H9 (cell line): ENCODE measurements around the gene SPOCK3. TPM values are rescaled to one million over a fixed set of nuclear protein-coding genes. Genes with fewer than 3 reads are reported as not detected.
"Not testable (repeated sequence)": the region's sequence is repeated elsewhere in the genome, so short reads cannot be mapped to it uniquely, and the experiment has no call there.

Experiments
- DNase-seq: peaks from one replicate; pipeline ENCODE4 v3.0.0-alpha.2; 2017
- H2AFZ ChIP-seq: one replicate; pipeline ENCODE4 v1.6.1; 2013; ENCODE audit warnings: mild to moderate bottlenecking, low read length, control low read depth, moderate library complexity
- H2AK5ac ChIP-seq: 2 replicates; pipeline ENCODE4 v1.6.1; 2013; ENCODE audit warnings: low read length, control low read depth, mixed read lengths; ENCODE audit not compliant: insufficient read length
- H2BK120ac ChIP-seq: one replicate; pipeline ENCODE4 v1.6.1; 2013; ENCODE audit warnings: low read depth, mild to moderate bottlenecking, low read length, control low read depth, inconsistent platforms; ENCODE audit not compliant: poor library complexity, severe bottlenecking
- H2BK12ac ChIP-seq: 2 replicates; pipeline ENCODE4 v1.6.1; 2013; ENCODE audit warnings: low read length, control low read depth, mixed read lengths, low read depth; ENCODE audit not compliant: insufficient read length
- H2BK15ac ChIP-seq: 2 replicates; pipeline ENCODE4 v1.6.1; 2013; ENCODE audit warnings: low read depth, low read length, control low read depth
- H2BK20ac ChIP-seq: one replicate; pipeline ENCODE4 v1.6.1; 2013; ENCODE audit warnings: low read depth, mild to moderate bottlenecking, low read length, control low read depth, inconsistent platforms; ENCODE audit not compliant: poor library complexity, severe bottlenecking
- H2BK5ac ChIP-seq: 2 replicates; pipeline ENCODE4 v1.6.1; 2013; ENCODE audit warnings: low read length, control low read depth, mixed read lengths; ENCODE audit not compliant: insufficient read length
- H3K14ac ChIP-seq: 2 replicates; pipeline ENCODE4 v1.6.1; 2013; ENCODE audit warnings: low read length, control low read depth; ENCODE audit not compliant: insufficient read depth
- H3K18ac ChIP-seq: 2 replicates; pipeline ENCODE4 v1.6.1; 2013; ENCODE audit warnings: low read depth, mild to moderate bottlenecking, mixed read lengths, low read length, control low read depth; ENCODE audit not compliant: insufficient read length
- H3K23ac ChIP-seq: 2 replicates; pipeline ENCODE4 v1.6.1; 2013; ENCODE audit warnings: low read length, control low read depth, mixed read lengths, low read depth; ENCODE audit not compliant: insufficient read length
- H3K23me2 ChIP-seq: 2 replicates; pipeline ENCODE4 v1.6.1; 2013; ENCODE audit warnings: low read depth, mild to moderate bottlenecking, mixed read lengths, low read length, control low read depth; ENCODE audit not compliant: insufficient read length, poor library complexity, severe bottlenecking
- H3K27ac ChIP-seq: 2 replicates; pipeline ENCODE4 v1.5.1; 2013; ENCODE audit warnings: low read length, control low read depth, mixed read lengths, low read depth; ENCODE audit not compliant: insufficient read length
- H3K27me3 ChIP-seq: 2 replicates; pipeline ENCODE4 v1.6.1; 2013; ENCODE audit warnings: low read length, control low read depth, inconsistent platforms; ENCODE audit not compliant: insufficient read depth
- H3K4ac ChIP-seq: 2 replicates; pipeline ENCODE4 v1.6.1; 2013; ENCODE audit warnings: low read depth, mild to moderate bottlenecking, control low read depth, inconsistent platforms, low read length, moderate library complexity
- H3K4me1 ChIP-seq: 2 replicates; pipeline ENCODE4 v1.6.1; 2013; ENCODE audit warnings: low read length, control low read depth, inconsistent platforms; ENCODE audit not compliant: insufficient read depth
- H3K4me2 ChIP-seq: 2 replicates; pipeline ENCODE4 v1.6.1; 2013; ENCODE audit warnings: low read length, control low read depth, mixed read lengths; ENCODE audit not compliant: insufficient read length, insufficient read depth
- H3K56ac ChIP-seq: 2 replicates; pipeline ENCODE4 v1.6.1; 2013; ENCODE audit warnings: low read depth, mild to moderate bottlenecking, mixed read lengths, low read length, control low read depth; ENCODE audit not compliant: insufficient read length
- H3K79me1 ChIP-seq: 2 replicates; pipeline ENCODE4 v1.6.1; 2013; ENCODE audit warnings: low read depth, mild to moderate bottlenecking, moderate library complexity, low read length, control low read depth, inconsistent platforms; ENCODE audit not compliant: insufficient read depth, poor library complexity, severe bottlenecking
- H3K79me2 ChIP-seq: 2 replicates; pipeline ENCODE4 v1.6.1; 2013; ENCODE audit warnings: low read length, control low read depth, inconsistent platforms; ENCODE audit not compliant: insufficient read depth
- H3K9ac ChIP-seq: 2 replicates; pipeline ENCODE4 v1.6.1; 2013; ENCODE audit warnings: low read length, control low read depth, mixed read lengths; ENCODE audit not compliant: insufficient read length; ENCODE audit errors: extremely low read depth
- H3K9me3 ChIP-seq: one replicate; pipeline ENCODE4 v1.6.1; 2013; ENCODE audit warnings: low read depth, low read length, inconsistent platforms; ENCODE audit not compliant: control insufficient read depth
- H3T11ph ChIP-seq: one replicate; pipeline ENCODE4 v1.6.1; 2013; ENCODE audit warnings: mild to moderate bottlenecking, low read length, control low read depth, inconsistent platforms
- H4K20me1 ChIP-seq: one replicate; pipeline ENCODE4 v1.6.1; 2013; ENCODE audit not compliant: control insufficient read depth, insufficient read length, insufficient read depth
- H4K5ac ChIP-seq: 2 replicates; pipeline ENCODE4 v1.6.1; 2013; ENCODE audit warnings: low read depth, mild to moderate bottlenecking, mixed read lengths, low read length, control low read depth; ENCODE audit not compliant: insufficient read length
- H4K8ac ChIP-seq: replicated peaks from 2 replicates; pipeline ENCODE4 v1.6.1; 2013; ENCODE audit warnings: low read length, control low read depth, mixed read lengths, low read depth; ENCODE audit not compliant: insufficient read length
- H4K91ac ChIP-seq: 2 replicates; pipeline ENCODE4 v1.6.1; 2013; ENCODE audit warnings: low read depth, mild to moderate bottlenecking, moderate library complexity, mixed read lengths, low read length, control low read depth; ENCODE audit not compliant: insufficient read length
- H3K27ac Mint-ChIP-seq, 3 experiments: 2 replicates in 2 of 3; 3 replicates in 1 of 3; pipeline ENCODE4 v1.8.0; 2020 to 2021; ENCODE audit warnings: mixed read lengths in 3 of 3, mild to moderate bottlenecking in 1 of 3, moderate library complexity in 1 of 3
- H3K27me3 Mint-ChIP-seq: 2 replicates; pipeline ENCODE4 v1.8.0; 2021; ENCODE audit warnings: low read depth, mild to moderate bottlenecking, moderate library complexity, mixed read lengths
- H3K36me3 Mint-ChIP-seq, 3 experiments: 2 replicates in 2 of 3; 3 replicates in 1 of 3; pipeline ENCODE4 v1.8.0; 2020 to 2021; ENCODE audit warnings: low read depth in 3 of 3, mixed read lengths in 3 of 3; ENCODE audit not compliant: insufficient read depth in 1 of 3
- H3K4me1 Mint-ChIP-seq, 2 experiments: 2 replicates each; pipeline ENCODE4 v1.8.0; 2020; ENCODE audit warnings: mixed read lengths in 2 of 2
- H3K4me3 Mint-ChIP-seq, 2 experiments: 2 replicates in 1 of 2; 3 replicates in 1 of 2; pipeline ENCODE4 v1.8.0; 2020 to 2021; ENCODE audit warnings: mild to moderate bottlenecking in 2 of 2, mixed read lengths in 2 of 2, moderate library complexity in 1 of 2
- H3K9me3 Mint-ChIP-seq, 2 experiments: 2 replicates in 1 of 2; 3 replicates in 1 of 2; pipeline ENCODE4 v1.8.0; 2020; ENCODE audit warnings: mild to moderate bottlenecking in 2 of 2, mixed read lengths in 2 of 2, moderate library complexity in 1 of 2
- CTCF ChIP-seq: fragments of 200-600 bp; sonication (generic); conservative IDR thresholded peaks from 3 replicates; pipeline ENCODE4 v1.8.0; 2021; ENCODE audit warnings: antibody characterized with exemption, mild to moderate bottlenecking
- WGBS: extraction: QIAGEN DNeasy Blood & Tissue Kit; methylation state at CpG from one replicate; pipeline ENCODE4 v1.1.7; 2013; ENCODE audit warnings: missing lambda C conversion rate, low lambda C conversion rate, mixed read lengths; ENCODE audit not compliant: insufficient read length; ENCODE audit errors: extremely low coverage; 5-methylcytosine and 5-hydroxymethylcytosine counted together
- total RNA-seq: library from RNA; stranded (reverse); gene quantifications from 2 replicates; pipeline ENCODE4 v1.2.1, GENCODE V29; 2021

Gene SPOCK3
- total RNA-seq, 1 experiment from 2014 or later = 0.28 TPM

GRCh38 chr4:166972071-166972470 lies 262.2 kb downstream of the SPOCK3 start:
- no peak overlapping the region for H2BK12ac ChIP-seq
- H3K4me1 Mint-ChIP-seq = no peaks in the 10 kb centered on the region
- TF ChIP-seq CTCF = no peak
- no peak overlapping the region for H3K27ac ChIP-seq
- H3K18ac ChIP-seq = no peak overlapping the region
- no peak overlapping the region for H3K23ac ChIP-seq
- no peaks in the 10 kb centered on the region for H3K4me1 ChIP-seq
- no peak overlapping the region for H3K56ac ChIP-seq
- H2BK120ac ChIP-seq = no peak overlapping the region
- H3K23me2 ChIP-seq = no peaks in the 10 kb centered on the region
- no peak overlapping the region for H3K4me3 Mint-ChIP-seq
- H3K4ac ChIP-seq = no peak overlapping the region
- H4K5ac ChIP-seq = no peak overlapping the region
- no peaks in the 10 kb centered on the region for H3K79me2 ChIP-seq
- H2BK15ac ChIP-seq = no peak overlapping the region
- no peaks in the 10 kb centered on the region for H3K27me3 Mint-ChIP-seq
- H3K9me3 ChIP-seq = peaks cover 19% of the 10 kb centered on the region
- no peak overlapping the region for H4K91ac ChIP-seq
- H2AK5ac ChIP-seq = no peak overlapping the region
- H4K8ac ChIP-seq = no peak overlapping the region
- no peak overlapping the region for H2BK20ac ChIP-seq
- no peak overlapping the region for H3K9ac ChIP-seq
- no peak overlapping the region for H3K14ac ChIP-seq
- no peak overlapping the region for H2AFZ ChIP-seq
- no CpG with 5 or more reads among the region's 2 CpGs for WGBS
- no peaks in the 10 kb centered on the region for H4K20me1 ChIP-seq
- no peak for DNase-seq
- H3K79me1 ChIP-seq = no peaks in the 10 kb centered on the region
- no peak overlapping the region for H3T11ph ChIP-seq
- no peak overlapping the region for H2BK5ac ChIP-seq
- peaks cover 8 to 23% (median 15%) of the 10 kb centered on the region in 3 experiments for H3K36me3 Mint-ChIP-seq
- H3K27ac Mint-ChIP-seq = no peak overlapping the region
- H3K27me3 ChIP-seq = no peaks in the 10 kb centered on the region
- H3K9me3 Mint-ChIP-seq = peaks cover 24 to 25% of the 10 kb centered on the region in 2 experiments
- H3K4me2 ChIP-seq = no peak overlapping the region

GRCh38 chr4:166968219-166968618 lies 266.1 kb downstream of the SPOCK3 start:
- not testable (repeated sequence) for H2BK12ac ChIP-seq, H3K56ac ChIP-seq, H2BK20ac ChIP-seq, H3K23ac ChIP-seq, H3K4me1 Mint-ChIP-seq, H4K20me1 ChIP-seq, H3K23me2 ChIP-seq, H2AK5ac ChIP-seq, H3K4ac ChIP-seq, H4K91ac ChIP-seq, H3K18ac ChIP-seq, H3K4me1 ChIP-seq, H3K27ac ChIP-seq, H3K27ac Mint-ChIP-seq, DNase-seq, H2BK5ac ChIP-seq, H4K8ac ChIP-seq, H2AFZ ChIP-seq, H3K14ac ChIP-seq, H3K79me2 ChIP-seq, H3K4me2 ChIP-seq, H4K5ac ChIP-seq, H2BK15ac ChIP-seq, H2BK120ac ChIP-seq, H3K27me3 Mint-ChIP-seq, H3K79me1 ChIP-seq, H3K27me3 ChIP-seq, H3K9ac ChIP-seq, H3K4me3 Mint-ChIP-seq, H3T11ph ChIP-seq
- Mint-ChIP-seq H3K36me3 (peaks cover 8 to 25% (median 15%) of the 10 kb centered on the region in 3 experiments), H3K9me3 (peaks cover 26 to 33% of the 10 kb centered on the region in 2 experiments)
- peaks cover 20% of the 10 kb centered on the region for H3K9me3 ChIP-seq
- no CpG with 5 or more reads among the region's 1 CpG for WGBS
